ENCODE measurements around the gene ERICH3.

ERICH3 gene, protein sequence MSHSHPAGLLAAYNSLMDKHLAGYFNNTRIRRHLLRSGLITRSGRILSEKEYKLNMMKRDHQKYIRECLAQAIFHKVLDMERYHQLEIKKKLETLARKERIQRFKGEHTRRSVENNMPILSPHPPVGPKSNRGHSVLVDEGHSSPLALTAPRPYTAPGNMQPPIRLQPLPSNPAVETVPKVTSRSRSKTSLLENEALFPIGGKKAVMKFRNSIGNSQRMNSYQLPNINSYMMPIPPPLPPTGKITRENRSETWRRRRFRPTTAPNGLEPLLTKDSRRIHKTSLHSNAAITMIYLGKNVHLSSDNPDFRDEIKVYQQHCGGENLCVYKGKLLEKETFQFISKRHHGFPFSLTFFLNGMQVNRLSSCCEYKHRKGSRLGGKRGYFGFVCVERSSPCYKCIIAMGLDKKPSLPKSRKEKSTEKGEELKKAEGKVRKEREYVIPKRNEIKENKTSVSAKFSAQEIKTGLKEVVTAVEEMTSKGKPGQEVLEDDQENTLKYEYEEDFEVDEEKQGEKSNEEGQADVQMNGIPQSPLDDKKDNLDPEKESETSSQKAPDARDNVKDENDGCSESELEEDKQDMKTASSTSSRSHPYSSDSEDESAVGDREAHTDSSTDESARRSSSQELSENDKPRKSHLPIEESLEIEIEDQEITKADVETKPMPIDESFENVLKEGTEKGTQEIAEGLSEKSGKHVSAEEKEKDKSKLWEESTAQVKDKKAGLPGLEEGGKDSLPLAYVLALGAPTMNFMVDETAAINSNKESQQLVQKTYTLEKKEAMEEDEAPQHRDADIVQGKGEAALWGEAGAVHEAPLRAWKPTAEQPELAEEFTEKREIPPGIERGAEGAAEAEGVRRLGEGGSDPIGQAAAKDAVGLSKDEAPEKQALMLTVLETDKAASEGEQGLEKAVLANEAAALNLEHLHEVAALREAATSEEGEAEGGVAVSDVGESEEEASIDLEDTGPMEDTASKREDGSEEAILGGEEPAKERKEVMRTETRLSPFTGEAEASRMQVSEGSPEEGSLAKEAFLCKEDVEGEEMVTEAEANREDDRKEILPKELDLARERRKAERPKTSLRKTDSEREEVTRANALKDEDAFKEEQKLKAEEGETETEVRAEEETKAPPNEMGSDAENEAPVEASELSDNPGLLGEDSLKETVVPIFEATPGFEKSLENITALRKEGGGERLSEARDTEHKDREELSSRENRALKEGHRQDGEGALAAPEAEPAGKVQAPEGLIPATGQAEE (N-terminal part only)

GRCh38 chr1:74673351-74674111, at the start of gene ERICH3:
Gene ERICH3 (minus strand): TSS chr1:74673792. CDS start chr1:74673519, 273 bp downstream.
- peaks cover 5% of the 10 kb centered on the region for H3K9me3 Mint-ChIP-seq

GRCh38 chr1:74717626-74718025, 44.0 kb upstream of the ERICH3 start:
- ATAC-seq = no peak
- Mint-ChIP-seq H3K4me3 (no peak overlapping the region), H3K27ac (no peak overlapping the region), H3K27me3 (no peaks in the 10 kb centered on the region), H3K4me1 (no peaks in the 10 kb centered on the region), H3K36me3 (peaks cover 25% of the 10 kb centered on the region), H3K9me3 (no peaks in the 10 kb centered on the region)

More at GRCh38 chr1:74673351-74674111, at the start of gene ERICH3:
- Mint-ChIP-seq H3K27me3 (peaks cover 21% of the 10 kb centered on the region), H3K4me1 (peaks cover 25% of the 10 kb centered on the region), H3K27ac (no peak within 1 kb of the TSS), H3K36me3 (peaks cover 7% of the 10 kb centered on the region), H3K4me3 (peak within 1 kb of the TSS; percentile 67)
- peak; percentile 72 for ATAC-seq

GRCh38 chr1:74716822-74717221, 43.2 kb upstream of the ERICH3 start:
- Mint-ChIP-seq H3K4me1 (no peaks in the 10 kb centered on the region), H3K27ac (no peak overlapping the region), H3K27me3 (no peaks in the 10 kb centered on the region), H3K4me3 (no peak overlapping the region), H3K36me3 (peaks cover 20% of the 10 kb centered on the region), H3K9me3 (no peaks in the 10 kb centered on the region)
- no peak for ATAC-seq

DNA sequence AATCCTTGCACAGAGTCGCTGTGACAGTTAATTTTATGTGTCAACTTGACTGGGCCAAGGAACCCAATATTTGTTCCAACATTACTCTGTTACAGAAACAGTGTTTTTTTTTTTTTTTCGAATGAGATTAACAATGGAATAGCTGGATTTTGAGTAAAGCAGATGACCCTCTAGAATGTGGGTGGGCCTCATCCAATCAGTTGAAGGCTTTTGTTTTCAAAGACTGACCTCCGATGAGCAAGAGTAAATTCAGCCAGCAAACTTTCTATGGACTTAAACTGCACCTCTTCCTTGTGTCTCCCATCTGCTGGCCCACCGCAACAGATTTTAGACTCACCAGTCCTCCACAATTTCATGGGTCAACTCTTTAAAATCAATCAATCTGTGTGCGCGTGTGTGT, 42.2 kb upstream of the ERICH3 start:
- H3K4me1 Mint-ChIP-seq = no peaks in the 10 kb centered on the region
- H3K27me3 Mint-ChIP-seq = no peaks in the 10 kb centered on the region
- H3K36me3 Mint-ChIP-seq = peaks cover 19% of the 10 kb centered on the region
- H3K9me3 Mint-ChIP-seq = no peaks in the 10 kb centered on the region
- no peak for ATAC-seq
- H3K27ac Mint-ChIP-seq = no peak overlapping the region
- no peak overlapping the region for H3K4me3 Mint-ChIP-seq

GRCh38 chr1:74715236-74715502, 41.6 kb upstream of the ERICH3 start:
- ATAC-seq = no peak
- Mint-ChIP-seq H3K9me3 (no peaks in the 10 kb centered on the region), H3K4me3 (no peak overlapping the region), H3K36me3 (peaks cover 19% of the 10 kb centered on the region), H3K27me3 (no peaks in the 10 kb centered on the region), H3K4me1 (no peaks in the 10 kb centered on the region), H3K27ac (no peak overlapping the region)

- no peaks in the 10 kb centered on the region for H3K4me1 Mint-ChIP-seq
- H3K9me3 Mint-ChIP-seq = no peaks in the 10 kb centered on the region
- H3K27ac Mint-ChIP-seq = no peak overlapping the region
- H3K4me3 Mint-ChIP-seq = no peak overlapping the region
- ATAC-seq = peak; percentile 45
- peaks cover 16% of the 10 kb centered on the region for H3K36me3 Mint-ChIP-seq
- H3K27me3 Mint-ChIP-seq = no peaks in the 10 kb centered on the region
Observed at GRCh38 chr1:74714429-74715235, 41.0 kb upstream of the ERICH3 start.

DNA sequence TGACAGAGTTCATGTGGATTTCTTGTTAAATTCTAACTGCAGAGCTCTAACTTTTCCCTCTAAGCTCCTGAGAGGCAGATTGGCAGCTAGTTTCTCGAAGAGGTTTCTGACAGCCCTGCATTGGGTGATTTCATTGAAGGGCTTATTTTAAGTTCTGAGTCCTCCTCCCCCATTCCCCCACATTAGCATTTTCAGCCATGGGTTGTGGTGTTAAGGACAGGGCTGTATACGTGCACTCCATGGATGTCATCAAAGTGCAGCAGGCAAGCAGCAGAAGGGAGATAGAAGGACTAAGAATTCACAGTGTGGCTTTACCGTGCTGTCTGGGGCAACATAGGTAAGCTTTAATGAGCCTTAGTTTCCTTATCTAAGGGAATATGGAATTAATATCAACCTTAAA, 40.3 kb upstream of the ERICH3 start:
- Mint-ChIP-seq H3K9me3 (no peaks in the 10 kb centered on the region), H3K4me1 (no peaks in the 10 kb centered on the region), H3K36me3 (peaks cover 22% of the 10 kb centered on the region), H3K27me3 (no peaks in the 10 kb centered on the region), H3K27ac (no peak overlapping the region), H3K4me3 (no peak overlapping the region)
- no peak for ATAC-seq

GRCh38 chr1:74712881-74713280, 39.3 kb upstream of the ERICH3 start:
- H3K4me3 Mint-ChIP-seq = no peak overlapping the region
- ATAC-seq = no peak
- no peaks in the 10 kb centered on the region for H3K27me3 Mint-ChIP-seq
- no peak overlapping the region for H3K27ac Mint-ChIP-seq
- H3K9me3 Mint-ChIP-seq = no peaks in the 10 kb centered on the region
- H3K36me3 Mint-ChIP-seq = peaks cover 31% of the 10 kb centered on the region
- no peaks in the 10 kb centered on the region for H3K4me1 Mint-ChIP-seq

GRCh38 chr1:74703386-74704182, 30.0 kb upstream of the ERICH3 start:
- Mint-ChIP-seq H3K27ac (no peak overlapping the region), H3K36me3 (peaks cover 39% of the 10 kb centered on the region), H3K4me1 (peaks cover 11% of the 10 kb centered on the region), H3K4me3 (no peak overlapping the region), H3K27me3 (no peaks in the 10 kb centered on the region), H3K9me3 (no peaks in the 10 kb centered on the region)
- ATAC-seq = no peak

- Mint-ChIP-seq H3K9me3 (no peaks in the 10 kb centered on the region), H3K4me1 (peaks cover 18% of the 10 kb centered on the region), H3K36me3 (peaks cover 26% of the 10 kb centered on the region), H3K27me3 (no peaks in the 10 kb centered on the region), H3K4me3 (no peak overlapping the region), H3K27ac (no peak overlapping the region)
- peak; percentile 48 for ATAC-seq
Observed at GRCh38 chr1:74699331-74699730, 25.7 kb upstream of the ERICH3 start.

GRCh38 chr1:74697832-74698231, 24.2 kb upstream of the ERICH3 start:
- H3K36me3 Mint-ChIP-seq = peaks cover 11% of the 10 kb centered on the region
- no peaks in the 10 kb centered on the region for H3K27me3 Mint-ChIP-seq
- H3K4me1 Mint-ChIP-seq = peaks cover 16% of the 10 kb centered on the region
- no peak overlapping the region for H3K27ac Mint-ChIP-seq
- no peaks in the 10 kb centered on the region for H3K9me3 Mint-ChIP-seq
- ATAC-seq = no peak
- no peak overlapping the region for H3K4me3 Mint-ChIP-seq

DNA sequence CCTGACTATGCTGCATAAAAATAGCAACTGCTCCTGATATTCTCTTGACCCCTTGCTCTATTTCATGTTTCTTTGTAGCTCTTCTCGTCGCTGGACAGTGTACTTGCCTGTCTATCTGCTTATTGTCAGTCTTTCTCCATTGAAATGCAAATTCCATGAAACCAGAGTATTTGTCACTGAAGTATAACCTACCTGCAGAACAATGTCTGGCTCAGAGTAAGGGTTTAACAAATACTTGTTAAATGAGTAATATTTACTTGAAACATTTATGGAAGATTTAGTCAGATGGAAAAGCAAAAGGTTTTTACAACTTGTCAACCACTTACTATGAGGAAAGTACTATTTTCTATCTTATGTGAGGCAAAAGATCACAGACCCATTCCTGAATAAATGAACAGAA, 19.9 kb upstream of the ERICH3 start:
- Mint-ChIP-seq H3K27me3 (no peaks in the 10 kb centered on the region), H3K36me3 (no peaks in the 10 kb centered on the region), H3K4me1 (peaks cover 13% of the 10 kb centered on the region), H3K27ac (no peak overlapping the region), H3K4me3 (no peak overlapping the region), H3K9me3 (no peaks in the 10 kb centered on the region)
- ATAC-seq = no peak

DNA sequence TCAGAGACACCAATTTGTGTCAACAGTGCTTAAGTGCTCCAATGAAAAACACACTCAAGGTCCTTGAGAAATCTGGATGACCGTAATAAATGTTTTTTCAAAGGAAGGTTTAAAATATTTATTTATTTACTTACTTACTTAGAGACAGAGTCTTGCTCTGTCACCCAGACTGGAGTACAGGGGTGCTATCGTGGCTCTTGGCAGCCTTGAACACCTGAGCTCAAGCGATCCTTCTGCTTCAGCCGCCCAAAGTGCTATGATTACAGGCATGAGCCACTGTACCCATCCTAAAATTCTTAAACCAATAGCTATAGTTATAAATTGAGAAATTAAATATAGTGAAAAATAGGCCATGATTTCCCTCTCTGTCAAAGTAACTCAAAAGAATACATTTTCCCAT, 17.3 kb upstream of the ERICH3 start:
- Mint-ChIP-seq H3K9me3 (no peaks in the 10 kb centered on the region), H3K27me3 (no peaks in the 10 kb centered on the region), H3K4me1 (peaks cover 6% of the 10 kb centered on the region), H3K36me3 (no peaks in the 10 kb centered on the region), H3K27ac (no peak overlapping the region), H3K4me3 (no peak overlapping the region)
- no peak for ATAC-seq

- Mint-ChIP-seq H3K27me3 (no peaks in the 10 kb centered on the region), H3K36me3 (no peaks in the 10 kb centered on the region), H3K9me3 (no peaks in the 10 kb centered on the region), H3K27ac (no peak overlapping the region), H3K4me3 (no peak overlapping the region), H3K4me1 (peaks cover 6% of the 10 kb centered on the region)
- no peak for ATAC-seq
Observed at GRCh38 chr1:74690364-74690696, 16.7 kb upstream of the ERICH3 start.
